Epithelial cell of umbilical artery (primary cell): Measurements from ENCODE around the gene TRAP1. TPM values are rescaled to one million over a fixed set of nuclear protein-coding genes. Genes with fewer than 3 reads are reported as not detected.

Experiments used
- total RNA-seq: library from RNA; depleted of rRNA; stranded (reverse); fragments of >200 nt; gene quantifications from 2 replicates; pipeline ENCODE4 v1.2.3, GENCODE V29; 2014

The TRAP1 gene
- total RNA-seq = 73.1 and 99.7 TPM in 2 replicates

DNA sequence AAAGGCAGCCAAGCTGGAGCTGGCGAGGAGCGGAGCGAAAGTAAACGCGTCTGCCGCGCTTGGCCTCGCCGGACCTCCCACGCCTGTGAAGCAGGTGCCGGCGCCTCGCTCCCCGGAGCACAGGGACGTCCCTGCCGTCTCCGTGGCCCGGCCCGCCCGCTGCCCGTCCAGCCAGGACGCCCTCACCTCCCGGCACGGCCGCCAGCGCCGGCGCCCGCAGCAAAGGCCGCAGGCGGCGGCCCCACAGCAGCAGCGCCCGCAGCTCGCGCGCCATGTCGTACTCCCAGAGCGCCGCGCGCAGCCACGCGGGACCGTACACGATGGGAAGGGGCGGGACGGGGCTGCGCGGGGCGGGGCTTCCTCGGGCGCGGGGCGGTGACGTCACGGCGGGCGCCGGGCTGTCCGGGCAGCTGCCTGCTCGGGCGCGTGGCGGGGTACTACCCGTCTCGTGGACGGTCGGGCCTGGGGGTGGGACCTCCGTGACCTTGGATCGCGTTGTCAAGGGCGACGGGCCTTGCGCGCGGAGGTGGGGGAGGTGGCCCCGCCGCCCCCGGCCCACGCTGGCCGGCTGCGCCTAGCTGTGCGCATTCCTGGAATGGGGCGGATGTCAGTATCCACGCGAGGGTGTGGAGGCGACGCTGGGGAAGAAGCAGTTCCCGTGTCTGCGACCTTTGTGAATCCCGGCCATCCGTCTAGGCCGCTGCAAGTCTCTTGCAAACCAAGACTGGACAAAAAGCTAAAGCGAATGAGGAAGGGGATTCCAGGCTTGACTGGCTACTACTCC is at the start of gene TRAP1:
Gene TRAP1 (minus strand): TSS at position 290 of the 784 bp plus-strand sequence. CDS start 16 bp downstream, at position 274.

DNA sequence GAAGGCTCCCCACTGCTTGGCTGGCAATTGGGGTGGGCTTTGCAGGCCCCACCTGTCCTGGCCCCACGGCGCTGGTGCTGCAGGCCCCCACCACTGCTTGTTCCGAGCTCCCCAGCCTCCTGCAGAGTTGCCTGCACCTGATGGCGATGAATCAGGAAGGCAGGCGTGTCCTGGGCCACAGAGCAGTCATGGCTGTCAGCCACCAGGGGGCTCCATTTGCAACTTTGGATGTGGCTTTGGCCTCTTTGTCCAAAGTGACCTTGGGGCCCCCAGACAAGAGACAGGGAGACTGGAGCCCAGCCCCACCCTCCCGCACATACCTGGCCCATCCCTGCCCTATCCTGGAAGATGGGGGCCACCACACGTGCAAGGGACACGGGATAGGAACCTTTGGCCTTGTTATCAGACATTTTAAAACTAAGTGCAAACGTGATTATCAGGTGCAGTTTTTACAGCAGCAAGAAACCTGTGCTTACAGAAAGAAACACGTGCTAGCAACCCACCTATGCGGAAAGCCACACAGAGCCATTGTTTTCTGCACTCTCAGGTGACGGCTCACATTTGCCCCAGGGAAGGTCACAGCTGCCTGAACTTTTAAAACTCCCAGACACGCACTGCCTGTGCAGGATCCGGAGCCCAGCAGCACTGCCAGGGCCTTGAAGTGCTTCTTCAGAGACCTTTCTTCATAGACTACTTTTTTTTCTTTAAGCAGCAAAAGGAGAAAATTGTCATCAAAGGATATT is 62.9 kb downstream of the TRAP1 start, which contains the start of gene DNASE1:
Gene DNASE1 (plus strand): TSS at position 443 of the 743 bp plus-strand sequence. CDS start 683 bp downstream, outside the sequence.

DNA sequence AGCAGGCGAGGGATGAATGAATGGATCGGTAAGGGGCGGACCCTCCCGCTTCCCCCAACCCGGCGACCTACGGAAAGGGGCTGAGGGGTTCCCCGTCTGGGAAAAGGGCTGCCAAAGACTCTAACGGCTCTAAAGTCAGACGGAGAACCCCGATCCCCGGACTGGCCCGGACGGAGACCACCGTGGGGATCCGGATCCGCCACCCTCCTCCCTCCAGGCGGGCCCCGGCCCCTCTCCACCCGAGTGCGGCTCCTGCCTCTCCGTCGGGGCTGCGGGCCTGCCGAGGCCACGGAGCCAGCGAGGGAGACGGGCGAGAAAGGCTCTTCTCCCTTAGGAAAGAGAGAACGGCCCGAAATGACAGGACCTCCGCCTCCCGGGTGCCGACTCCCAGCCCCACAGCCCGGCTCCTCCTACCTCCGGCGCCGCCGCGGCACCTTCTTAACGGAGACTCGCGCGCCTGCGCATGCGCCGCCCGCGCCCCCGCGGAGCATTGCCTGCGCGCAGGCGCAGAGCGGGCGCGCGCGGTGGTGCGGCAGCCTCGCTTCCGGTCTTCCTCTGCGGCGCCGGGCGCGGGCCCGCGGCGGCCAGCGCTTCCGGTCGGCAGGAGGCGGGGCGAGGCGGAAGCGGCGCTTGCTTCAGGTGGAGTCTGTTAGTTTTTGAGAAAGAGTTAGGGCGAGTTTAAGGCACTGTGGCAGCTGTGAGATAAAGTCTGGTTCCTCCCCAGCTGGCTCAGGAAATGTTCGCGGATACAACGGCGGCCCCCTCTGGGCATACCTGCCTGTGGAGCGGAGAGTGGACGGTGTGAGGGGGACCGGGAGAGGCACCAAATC is 106.0 kb downstream of the TRAP1 start, which contains the start of gene SLX4:
Gene SLX4 (minus strand): TSS at position 461 of the 830 bp plus-strand sequence. CDS start 2,642 bp downstream, outside the sequence.

Other genes starting within 250 kb of the TRAP1 start
- not detected in 2 replicates for gene C16orf90, start 222.0 kb downstream of the TRAP1 start, total RNA-seq
- gene CLUAP1, start 216.5 kb downstream of the TRAP1 start, total RNA-seq = 14.3 and 22.0 TPM in 2 replicates
- 2.9 and 10.4 TPM in 2 replicates for gene NLRC3, start 140.1 kb downstream of the TRAP1 start, total RNA-seq
- gene SLX4, start 105.9 kb downstream of the TRAP1 start, total RNA-seq = 2.6 and 2.9 TPM in 2 replicates
- 5.8 and 12.2 TPM in 2 replicates for gene DNASE1, start 62.8 kb downstream of the TRAP1 start, total RNA-seq
- 8.4 and 10.0 TPM in 2 replicates for gene CREBBP, start 163.2 kb upstream of the TRAP1 start, total RNA-seq